KMS-11 (cell line): ENCODE data around the gene RAB26.

Experiments used
- H2AFZ ChIP-seq: fragments of 200-600 bp; sonication (generic); 2 replicates; pipeline ENCODE4 v1.6.1; 2016; ENCODE audit warnings: antibody characterized with exemption, mixed run types, low read depth
- H3K27ac ChIP-seq: fragments of 200-600 bp; sonication (generic); 2 replicates; pipeline ENCODE4 v1.6.1; 2016; ENCODE audit warnings: mild to moderate bottlenecking, mixed run types
- H3K27me3 ChIP-seq: fragments of 200-600 bp; sonication (generic); 2 replicates; pipeline ENCODE4 v1.6.1; 2017; ENCODE audit warnings: mild to moderate bottlenecking, low read depth, mixed run types, moderate library complexity; ENCODE audit not compliant: insufficient read depth
- H3K36me3 ChIP-seq: fragments of 200-600 bp; sonication (generic); 2 replicates; pipeline ENCODE4 v1.6.1; 2017; ENCODE audit warnings: mild to moderate bottlenecking, mixed run types; ENCODE audit not compliant: insufficient read depth
- H3K4me1 ChIP-seq: fragments of 200-600 bp; sonication (generic); 2 replicates; pipeline ENCODE4 v1.6.1; 2016; ENCODE audit warnings: mild to moderate bottlenecking, low read depth, mixed run types; ENCODE audit not compliant: poor library complexity, severe bottlenecking
- H3K4me2 ChIP-seq: fragments of 200-600 bp; sonication (generic); 2 replicates; pipeline ENCODE4 v1.7.0; 2016; ENCODE audit warnings: mild to moderate bottlenecking, mixed run types
- H3K4me3 ChIP-seq: fragments of 200-600 bp; sonication (generic); IDR thresholded peaks from 2 replicates; pipeline ENCODE4 v1.6.1; 2017; ENCODE audit warnings: low read depth, low read length, mixed read lengths; ENCODE audit not compliant: insufficient read depth
- H3K79me2 ChIP-seq: fragments of 200-600 bp; sonication (generic); 2 replicates; pipeline ENCODE4 v1.6.1; 2016; ENCODE audit warnings: low read depth, mixed run types; ENCODE audit not compliant: insufficient read depth
- H3K9ac ChIP-seq: fragments of 200-600 bp; sonication (generic); 2 replicates; pipeline ENCODE4 v1.6.1; 2016; ENCODE audit warnings: mild to moderate bottlenecking, mixed run types
- H4K20me1 ChIP-seq: fragments of 200-600 bp; sonication (generic); 2 replicates; pipeline ENCODE4 v1.6.1; 2016; ENCODE audit warnings: mild to moderate bottlenecking, mixed run types; ENCODE audit not compliant: insufficient read depth
- CTCF ChIP-seq: fragments of 200-600 bp; sonication (generic); conservative IDR thresholded peaks from 2 replicates; pipeline ENCODE4 v1.6.1; 2017; ENCODE audit warnings: low read depth, mild to moderate bottlenecking, antibody characterized with exemption, low read length, moderate library complexity, mixed read lengths

Gene RAB26

GRCh38 chr16:2142942-2143877 is 5.2 kb upstream of the RAB26 start:
- H3K36me3 ChIP-seq = no peaks in the 10 kb centered on the region
- H4K20me1 ChIP-seq = no peaks in the 10 kb centered on the region
- H3K27ac ChIP-seq = no peak overlapping the region
- peaks cover 17% of the 10 kb centered on the region for H3K4me1 ChIP-seq
- no peak overlapping the region for H3K4me2 ChIP-seq
- no peak for TF ChIP-seq CTCF
- no peaks in the 10 kb centered on the region for H3K27me3 ChIP-seq
- no peak overlapping the region for H3K9ac ChIP-seq
- no peak overlapping the region for H3K4me3 ChIP-seq
- H3K79me2 ChIP-seq = no peaks in the 10 kb centered on the region
- no peak overlapping the region for H2AFZ ChIP-seq

- Histone ChIP-seq H3K4me2 (no peak overlapping the region), H3K36me3 (no peaks in the 10 kb centered on the region), H3K4me3 (no peak overlapping the region), H3K4me1 (peaks cover 21% of the 10 kb centered on the region), H3K27me3 (no peaks in the 10 kb centered on the region), H4K20me1 (no peaks in the 10 kb centered on the region), H3K9ac (no peak overlapping the region), H3K79me2 (no peaks in the 10 kb centered on the region), H3K27ac (no peak overlapping the region), H2AFZ (no peak overlapping the region)
- no peak for TF ChIP-seq CTCF
These were observed 4.4 kb upstream of the RAB26 start for GRCh38 chr16:2143878-2144485.

DNA sequence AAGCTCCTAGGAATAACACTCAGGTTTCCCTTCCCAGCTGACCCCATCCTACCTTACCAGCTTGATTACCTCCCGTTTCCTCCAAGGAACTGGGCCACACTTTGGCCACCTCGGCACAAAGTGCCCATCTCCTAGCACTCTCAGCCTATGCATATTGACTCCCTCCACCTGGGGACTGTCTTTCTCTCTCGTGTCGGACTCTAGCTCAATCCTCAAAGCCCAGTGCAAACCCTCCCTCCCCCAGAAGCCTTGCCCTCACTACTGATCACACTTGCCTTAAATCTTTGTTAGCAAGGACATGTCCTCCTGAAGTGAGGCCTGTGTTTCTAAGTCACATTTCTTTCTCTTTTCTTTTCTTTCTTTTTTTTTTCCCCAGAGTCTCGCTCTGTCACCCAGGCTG is 2.6 kb upstream of the RAB26 start:
- Histone ChIP-seq H3K27me3 (no peaks in the 10 kb centered on the region), H3K36me3 (no peaks in the 10 kb centered on the region), H3K4me3 (no peak overlapping the region), H2AFZ (no peak overlapping the region), H3K4me2 (no peak overlapping the region), H3K27ac (no peak overlapping the region), H3K4me1 (peaks cover 26% of the 10 kb centered on the region), H4K20me1 (peaks cover 1% of the 10 kb centered on the region; the same call in 1 of the 2 replicates), H3K79me2 (no peaks in the 10 kb centered on the region), H3K9ac (no peak overlapping the region)
- no peak for TF ChIP-seq CTCF

GRCh38 chr16:2147378-2147777 is 1.0 kb upstream of the RAB26 start:
- H3K9ac ChIP-seq = no peak overlapping the region
- peaks cover 38% of the 10 kb centered on the region for H3K4me1 ChIP-seq
- peaks cover 15% of the 10 kb centered on the region for H4K20me1 ChIP-seq
- no peak overlapping the region; the same call in 1 of the 2 replicates for H2AFZ ChIP-seq
- no peaks in the 10 kb centered on the region for H3K79me2 ChIP-seq
- no peak overlapping the region for H3K4me3 ChIP-seq
- no peaks in the 10 kb centered on the region for H3K27me3 ChIP-seq
- no peak for TF ChIP-seq CTCF
- H3K27ac ChIP-seq = no peak overlapping the region
- H3K36me3 ChIP-seq = no peaks in the 10 kb centered on the region
- H3K4me2 ChIP-seq = no peak overlapping the region
